Activated T-cell treated with anti-CD3 and anti-CD28 coated beads, Interleukin-2, amount 50 U/mL, for 4 hours (primary cell): Measurements from ENCODE around the gene SUMF1. TPM values are rescaled to one million over a fixed set of nuclear protein-coding genes. Genes with fewer than 3 reads are reported as not detected.

ENCODE experiments used
- ATAC-seq, 2 donors: fragments of 200-7000 bp; cut with Tn5 transposase; one replicate each; pipeline ENCODE4 v1.10.0; 2021
- DNase-seq: peaks from one replicate; pipeline ENCODE4 v3.0.0-alpha.2; 2020
- H3K27me3 Mint-ChIP-seq: one replicate; pipeline ENCODE4 v1.8.0; 2021; ENCODE audit warnings: low read depth, mixed read lengths
- H3K36me3 Mint-ChIP-seq: one replicate; pipeline ENCODE4 v1.8.0; 2022; ENCODE audit warnings: mixed read lengths; ENCODE audit not compliant: insufficient read depth
- H3K4me1 Mint-ChIP-seq: one replicate; pipeline ENCODE4 v1.8.0; 2021; ENCODE audit warnings: low read depth, mixed read lengths
- H3K4me3 Mint-ChIP-seq: one replicate; pipeline ENCODE4 v1.8.0; 2021; ENCODE audit warnings: mild to moderate bottlenecking, moderate library complexity, mixed read lengths
- H3K9me3 Mint-ChIP-seq: one replicate; pipeline ENCODE4 v1.8.0; 2021; ENCODE audit warnings: mixed read lengths
- total RNA-seq, 3 donors: library from RNA; stranded (reverse); gene quantifications; one replicate each; pipeline ENCODE4 v1.2.1, GENCODE V29; 2021

The SUMF1 gene
- total RNA-seq, result 10 to 100 TPM in 1 of 3 donors, 1 to 10 TPM in 2; 7.5 to 10.4 (median 9.4) TPM

DNA sequence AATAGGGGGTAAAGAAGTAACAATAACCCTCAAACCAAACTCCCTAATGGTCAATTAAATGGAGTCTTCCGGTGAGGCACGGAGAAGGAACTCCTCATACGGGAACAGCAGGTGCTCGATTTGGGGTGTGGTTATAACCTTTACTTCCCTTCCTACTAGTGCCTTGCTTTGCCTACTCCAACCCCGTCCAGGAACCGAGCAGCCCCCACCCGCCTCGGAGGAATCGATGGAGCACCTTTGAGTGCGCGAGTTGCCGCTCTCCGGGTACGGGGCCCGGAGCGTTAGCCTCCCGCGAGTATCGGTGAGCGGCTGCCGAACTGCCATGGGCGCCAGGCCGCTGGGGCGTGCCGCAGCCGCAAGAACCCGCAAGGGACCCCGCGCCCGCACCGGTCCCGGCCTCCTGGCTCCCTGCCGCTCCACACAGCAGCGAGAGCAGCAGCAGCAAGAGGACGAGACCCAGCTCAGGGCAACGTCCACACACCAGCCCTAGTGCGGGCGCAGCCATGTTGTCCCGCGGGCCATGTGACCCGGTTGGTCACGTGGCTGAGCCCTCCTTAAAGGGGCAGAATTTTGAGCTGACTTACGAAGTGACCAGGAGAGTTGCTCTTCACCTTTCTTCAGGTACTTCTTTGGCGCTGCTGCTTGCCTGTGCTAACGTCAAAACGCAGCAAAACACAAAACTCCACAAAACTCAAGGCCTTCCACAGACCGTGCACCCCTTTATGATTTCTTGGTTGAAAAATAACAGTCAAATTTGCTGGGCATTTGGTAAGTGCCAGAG, at the start of gene SUMF1:
Gene SUMF1, minus strand, starts transcription at position 529 of the 781 bp plus-strand sequence. Its CDS starts 24 bp downstream, at position 505.
- Mint-ChIP-seq H3K4me1 (peaks cover 13% of the 10 kb centered on the region), H3K36me3 (no peaks in the 10 kb centered on the region), H3K9me3 (no peaks in the 10 kb centered on the region), H3K27me3 (no peaks in the 10 kb centered on the region), H3K4me3 (peak within 1 kb of the TSS; percentile 95)
- ATAC-seq (peak; percentile 98 to 99), DNase-seq (peak; percentile 64)

DNA sequence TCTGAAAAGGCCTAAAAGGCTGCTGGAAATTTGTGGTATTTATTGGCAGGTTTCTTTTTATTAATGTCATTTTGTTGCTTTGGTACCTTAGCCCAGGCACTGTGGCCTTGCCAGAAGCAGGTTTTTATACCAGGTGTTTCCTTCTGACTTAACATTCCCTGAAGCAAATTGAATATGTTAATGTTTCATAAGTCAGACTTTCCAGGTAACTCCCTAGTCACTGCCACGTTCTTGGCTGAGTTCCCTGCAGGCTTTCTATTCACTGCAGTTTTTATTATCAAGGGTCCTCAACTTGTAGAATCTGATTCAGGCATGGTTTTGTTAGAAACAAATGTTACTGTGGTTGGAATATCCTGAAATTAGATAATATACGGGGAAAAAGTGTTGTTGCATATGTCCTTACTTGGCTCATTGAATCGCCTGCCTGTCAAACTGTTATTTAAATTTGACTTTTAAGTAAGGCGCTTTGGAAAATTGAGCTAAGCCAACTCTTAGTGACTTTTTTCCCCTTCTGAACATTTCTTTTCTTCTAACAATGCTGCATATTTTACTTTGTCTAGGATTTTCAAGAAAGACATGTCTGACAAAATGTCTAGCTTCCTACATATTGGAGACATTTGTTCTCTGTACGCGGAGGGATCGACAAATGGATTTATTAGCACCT, 49.0 kb upstream of the SUMF1 start:
- Mint-ChIP-seq H3K36me3 (peaks cover 25% of the 10 kb centered on the region), H3K4me1 (peaks cover 49% of the 10 kb centered on the region)

DNA sequence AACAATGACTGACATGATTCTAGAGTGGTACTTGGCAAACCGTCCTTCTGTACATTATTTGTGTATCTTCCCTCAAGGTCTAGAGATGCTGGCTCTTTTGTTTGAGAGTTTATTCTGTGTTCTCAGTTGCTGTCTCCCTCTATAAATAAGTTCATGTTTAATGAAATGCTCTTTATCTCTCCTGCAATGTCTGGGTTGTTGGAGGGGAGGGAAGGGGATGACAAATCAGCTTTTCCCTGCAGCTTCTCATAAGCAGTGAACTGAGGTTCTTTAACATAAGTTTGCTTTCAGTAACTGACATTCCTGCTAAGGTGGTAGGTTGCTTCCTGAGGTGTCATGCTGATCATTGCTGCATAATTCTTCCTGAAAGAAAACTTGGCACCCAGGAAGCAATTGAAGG, 47.8 kb upstream of the SUMF1 start:
- no peak overlapping the region for H3K4me3 Mint-ChIP-seq
- peaks cover 28% of the 10 kb centered on the region for H3K36me3 Mint-ChIP-seq
- peaks cover 48% of the 10 kb centered on the region for H3K4me1 Mint-ChIP-seq
- no peaks in the 10 kb centered on the region for H3K27me3 Mint-ChIP-seq
- DNase-seq, result no peak
- no peaks in the 10 kb centered on the region for H3K9me3 Mint-ChIP-seq
- no peak for ATAC-seq

More for the DNA sequence above, 49.0 kb upstream of the SUMF1 start:
- H3K9me3 Mint-ChIP-seq, result no peaks in the 10 kb centered on the region
- no peak overlapping the region for H3K4me3 Mint-ChIP-seq
- no peak for DNase-seq
- no peak for ATAC-seq
- H3K27me3 Mint-ChIP-seq, result no peaks in the 10 kb centered on the region

DNA sequence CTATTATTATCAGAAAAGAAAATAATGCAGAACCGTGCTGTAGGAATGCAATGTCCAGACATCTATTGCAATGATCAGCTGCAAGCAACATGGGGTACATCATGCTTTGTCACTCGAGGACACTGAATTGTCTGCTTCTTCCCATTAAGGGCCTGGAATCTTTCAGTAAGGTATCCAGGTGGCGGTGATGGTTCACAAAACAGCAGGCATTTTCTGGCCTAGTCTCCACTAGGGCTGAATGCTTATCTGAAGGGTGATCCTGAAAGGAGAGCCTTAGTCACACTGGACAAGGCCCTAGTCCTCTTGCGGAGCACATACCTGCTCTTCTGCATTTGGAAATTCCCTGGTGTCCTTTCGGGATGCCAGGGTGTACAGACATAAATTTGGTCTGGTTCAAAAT, 47.3 kb upstream of the SUMF1 start:
- Mint-ChIP-seq H3K4me1 (peaks cover 42% of the 10 kb centered on the region), H3K27me3 (no peaks in the 10 kb centered on the region), H3K9me3 (no peaks in the 10 kb centered on the region), H3K36me3 (peaks cover 29% of the 10 kb centered on the region), H3K4me3 (no peak overlapping the region)
- ATAC-seq, result no peak
- no peak for DNase-seq

DNA sequence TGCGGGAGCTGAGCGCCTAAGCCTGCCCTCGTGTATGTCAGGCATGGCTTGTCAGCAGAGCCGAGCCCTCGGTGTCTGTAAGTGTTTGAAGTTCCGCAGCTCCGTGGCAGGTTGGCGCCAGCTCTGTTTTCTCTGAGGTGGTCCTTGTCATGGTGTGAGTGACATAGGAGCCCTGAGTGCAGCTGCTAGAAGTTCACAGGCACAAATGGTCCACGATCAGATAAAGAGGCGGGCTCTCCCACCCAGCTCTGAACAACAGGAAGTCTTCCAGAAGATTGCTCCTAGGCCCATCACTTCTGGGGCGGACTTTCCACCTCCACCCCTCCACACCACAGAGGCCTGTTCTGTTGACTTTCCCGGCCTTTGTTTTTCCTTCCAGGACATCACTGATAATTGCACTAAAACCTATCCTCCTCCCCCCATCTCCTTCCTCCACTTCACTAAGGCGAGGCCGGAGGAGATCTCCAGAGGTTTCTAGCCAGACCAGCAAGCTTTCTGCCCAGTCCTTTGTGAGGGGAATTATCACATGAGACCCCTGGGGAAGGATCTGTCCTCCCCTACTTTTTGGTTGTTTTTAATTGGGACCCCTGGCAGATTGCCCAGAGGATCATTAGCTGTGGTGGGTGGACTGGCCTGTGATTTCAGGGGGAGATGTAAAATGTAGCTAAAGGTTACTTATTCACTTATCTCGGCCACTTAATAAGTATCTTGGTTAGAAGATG, 46.0 kb upstream of the SUMF1 start:
- DNase-seq (no peak), ATAC-seq (no peak)
- H3K4me1 Mint-ChIP-seq, result peaks cover 37% of the 10 kb centered on the region

DNA sequence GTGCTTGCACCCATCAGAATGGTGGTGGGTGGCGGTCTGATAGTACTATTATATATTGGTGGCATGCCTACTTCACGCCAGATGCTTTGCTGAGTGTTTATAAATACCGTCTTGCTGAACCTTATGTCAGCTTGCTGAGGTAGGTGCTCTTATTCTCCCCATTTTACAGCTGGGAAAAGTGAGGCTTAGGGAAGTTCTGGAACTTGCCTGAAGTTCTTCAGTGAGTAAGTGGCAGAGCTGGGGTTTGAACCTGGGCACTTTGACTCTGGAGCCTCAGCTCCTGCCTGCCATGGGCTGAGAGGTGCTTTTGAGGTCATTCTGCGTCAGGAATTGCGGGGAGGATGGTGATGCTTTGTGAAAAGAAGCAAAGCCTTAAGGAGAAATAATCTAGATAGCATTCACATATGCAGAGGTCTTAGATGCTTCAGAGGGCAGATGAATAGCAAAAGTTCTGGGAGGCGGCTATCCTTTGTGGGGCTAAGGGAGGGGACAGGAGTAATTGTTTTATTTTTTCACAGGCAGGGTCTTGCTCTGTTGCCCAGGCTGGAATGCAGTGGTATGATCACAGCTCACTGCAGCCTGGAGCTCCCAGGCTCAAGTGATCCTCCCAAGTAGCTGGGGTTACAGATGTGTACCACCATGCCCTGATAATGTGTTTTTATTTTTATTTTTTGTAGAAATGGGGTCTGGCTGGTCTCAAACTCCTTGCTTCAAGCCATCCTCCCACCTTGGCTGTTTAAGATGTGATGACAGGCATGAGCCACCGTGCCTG, 44.6 kb upstream of the SUMF1 start:
- Mint-ChIP-seq H3K36me3 (peaks cover 24% of the 10 kb centered on the region), H3K4me1 (peaks cover 37% of the 10 kb centered on the region), H3K9me3 (no peaks in the 10 kb centered on the region), H3K4me3 (no peak overlapping the region), H3K27me3 (no peaks in the 10 kb centered on the region)
- ATAC-seq (no peak), DNase-seq (no peak)

More for the DNA sequence above, 46.0 kb upstream of the SUMF1 start:
- H3K27me3 Mint-ChIP-seq, result no peaks in the 10 kb centered on the region
- H3K9me3 Mint-ChIP-seq, result no peaks in the 10 kb centered on the region
- no peak overlapping the region for H3K4me3 Mint-ChIP-seq
- H3K36me3 Mint-ChIP-seq, result peaks cover 31% of the 10 kb centered on the region

DNA sequence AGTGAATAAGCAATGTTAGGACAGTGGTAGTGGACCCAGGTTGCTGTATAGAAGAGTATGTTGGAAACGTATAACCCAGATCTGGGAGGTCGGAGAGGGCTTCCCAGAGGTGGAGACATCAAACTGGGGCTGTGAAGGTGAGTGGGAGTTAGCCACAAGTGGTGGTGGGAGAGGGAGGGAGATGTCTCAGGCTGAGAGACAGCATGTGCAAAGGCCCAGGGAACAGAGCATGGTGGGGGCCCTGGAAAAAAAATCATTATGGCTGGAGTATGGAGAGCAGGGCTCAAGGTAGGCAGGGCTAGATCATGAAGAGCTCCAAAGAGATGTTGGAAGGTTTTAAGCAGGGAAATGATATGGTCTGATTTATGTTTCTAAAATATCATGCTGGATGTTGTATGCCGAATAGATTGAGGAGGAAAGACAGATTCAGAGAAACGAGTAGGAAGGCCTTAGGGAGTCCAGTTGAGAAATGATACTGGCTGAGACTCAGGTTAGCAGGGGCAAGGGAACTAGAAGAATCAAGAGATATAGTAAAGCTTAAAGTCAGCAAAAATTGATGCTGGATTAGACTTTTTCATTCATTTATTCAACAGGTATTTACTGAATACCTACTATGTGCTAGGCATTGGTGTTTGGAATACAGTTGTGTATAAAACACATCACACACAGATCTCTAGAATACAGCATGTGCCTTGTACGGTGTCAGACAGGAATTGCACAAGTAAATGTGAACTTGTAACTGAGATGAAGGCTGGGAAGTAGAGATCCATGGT, 43.1 kb upstream of the SUMF1 start:
- Mint-ChIP-seq H3K4me3 (no peak overlapping the region), H3K4me1 (peaks cover 42% of the 10 kb centered on the region)

DNA sequence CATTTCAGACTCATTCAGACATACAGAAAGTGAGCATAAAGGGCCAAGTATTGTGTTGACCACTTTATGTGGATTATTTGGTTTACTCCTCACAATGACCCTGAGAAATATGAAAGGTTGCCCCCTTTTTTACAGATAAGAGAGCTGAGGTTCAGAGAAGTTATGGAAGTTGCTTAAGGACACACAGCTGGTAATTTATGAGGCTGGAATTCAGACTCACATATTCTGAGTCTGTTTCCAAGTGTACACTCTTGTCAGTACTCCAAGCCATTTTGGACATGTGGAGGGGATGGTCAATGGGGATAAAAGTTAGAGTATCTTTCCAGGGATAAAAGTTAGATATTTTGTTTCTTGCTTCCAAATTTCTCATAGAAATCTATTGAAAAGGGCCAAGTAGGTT, 42.0 kb upstream of the SUMF1 start:
- ATAC-seq, result no peak
- peaks cover 26% of the 10 kb centered on the region for H3K36me3 Mint-ChIP-seq

More for the DNA sequence above, 43.1 kb upstream of the SUMF1 start:
- Mint-ChIP-seq H3K27me3 (no peaks in the 10 kb centered on the region), H3K9me3 (no peaks in the 10 kb centered on the region), H3K36me3 (peaks cover 26% of the 10 kb centered on the region)
- DNase-seq, result no peak
- no peak for ATAC-seq

DNA sequence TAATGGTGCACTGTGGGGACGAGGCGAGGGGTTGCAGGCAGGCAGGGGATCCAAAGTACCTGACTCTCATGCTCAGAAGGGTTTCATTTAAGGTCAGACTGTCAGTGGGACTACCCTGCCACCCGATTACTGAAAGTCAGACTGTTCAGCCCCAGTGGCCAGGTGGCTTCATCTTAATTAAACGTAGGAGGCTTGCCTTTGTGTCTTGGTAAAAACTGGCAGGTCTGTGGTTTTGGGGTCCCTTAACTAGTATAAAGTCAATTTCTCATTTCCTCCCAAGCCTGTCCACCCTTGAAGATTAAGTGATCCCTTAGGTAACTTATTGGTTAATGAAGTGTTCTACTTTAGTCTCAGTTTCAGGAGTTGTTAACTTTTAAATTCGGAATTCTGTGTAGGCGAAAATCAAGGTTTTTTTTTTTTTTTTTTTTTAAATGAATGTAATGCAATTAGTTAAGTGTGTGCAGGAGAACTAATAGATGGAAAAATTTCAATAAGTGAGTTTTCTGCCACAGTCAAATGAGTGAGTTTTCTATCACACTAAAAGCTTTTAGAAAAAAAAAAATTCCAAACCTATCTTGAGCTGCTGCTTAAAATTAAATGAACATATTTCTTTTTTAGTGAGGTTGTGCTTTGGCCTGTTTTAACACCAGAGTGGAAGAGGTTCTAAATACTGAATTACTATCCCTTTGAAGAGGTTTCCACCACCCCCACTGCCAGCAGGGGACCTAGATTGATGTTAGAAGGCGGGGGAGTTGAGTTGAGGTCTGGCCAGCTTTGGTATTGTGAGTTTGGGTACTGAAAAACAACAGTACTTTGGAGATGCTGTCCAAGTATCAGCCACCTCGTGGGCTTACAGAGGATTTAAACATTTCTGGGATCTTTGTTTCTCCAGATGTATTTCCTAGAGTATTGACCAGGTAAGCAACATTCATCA, 41.2 kb upstream of the SUMF1 start:
- H3K27me3 Mint-ChIP-seq, result no peaks in the 10 kb centered on the region
- DNase-seq (no peak), ATAC-seq (no peak)
- H3K4me3 Mint-ChIP-seq, result no peak overlapping the region
- H3K9me3 Mint-ChIP-seq, result no peaks in the 10 kb centered on the region
- H3K36me3 Mint-ChIP-seq, result peaks cover 23% of the 10 kb centered on the region
- peaks cover 49% of the 10 kb centered on the region for H3K4me1 Mint-ChIP-seq

More for the DNA sequence above, 42.0 kb upstream of the SUMF1 start:
- H3K4me3 Mint-ChIP-seq, result no peak overlapping the region
- no peaks in the 10 kb centered on the region for H3K27me3 Mint-ChIP-seq
- peaks cover 45% of the 10 kb centered on the region for H3K4me1 Mint-ChIP-seq
- no peak for DNase-seq
- no peaks in the 10 kb centered on the region for H3K9me3 Mint-ChIP-seq

DNA sequence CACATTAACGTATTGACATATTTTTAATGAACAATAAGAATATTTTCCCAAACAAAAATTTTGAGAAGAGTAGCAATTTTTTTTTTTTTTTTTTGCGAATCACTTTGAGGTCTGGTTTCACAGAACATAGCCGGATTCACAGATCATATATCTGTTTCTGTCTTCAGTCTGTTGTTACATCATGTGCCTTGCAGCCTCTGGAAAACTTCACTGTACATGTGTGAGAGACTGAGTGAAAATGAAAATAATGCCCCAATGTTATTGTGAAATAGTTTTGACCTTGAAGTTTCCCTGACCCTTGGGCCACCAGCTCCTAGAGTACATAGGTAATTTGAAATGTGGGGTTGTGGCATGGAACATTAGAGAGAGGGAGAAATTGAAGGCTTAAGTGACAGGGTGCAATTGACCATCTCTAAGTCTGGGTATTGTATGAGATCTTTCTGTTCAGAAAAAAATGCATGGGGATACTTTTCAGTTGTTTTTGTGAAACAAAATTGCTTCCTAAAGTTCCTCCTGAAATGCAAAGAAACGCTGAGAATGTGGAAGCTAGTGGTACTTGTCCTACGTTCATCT, 40.0 kb upstream of the SUMF1 start:
- H3K27me3 Mint-ChIP-seq, result no peaks in the 10 kb centered on the region
- H3K4me3 Mint-ChIP-seq, result no peak overlapping the region
- no peak for DNase-seq
- ATAC-seq, result no peak
- H3K36me3 Mint-ChIP-seq, result peaks cover 21% of the 10 kb centered on the region
- no peaks in the 10 kb centered on the region for H3K9me3 Mint-ChIP-seq
- peaks cover 50% of the 10 kb centered on the region for H3K4me1 Mint-ChIP-seq

DNA sequence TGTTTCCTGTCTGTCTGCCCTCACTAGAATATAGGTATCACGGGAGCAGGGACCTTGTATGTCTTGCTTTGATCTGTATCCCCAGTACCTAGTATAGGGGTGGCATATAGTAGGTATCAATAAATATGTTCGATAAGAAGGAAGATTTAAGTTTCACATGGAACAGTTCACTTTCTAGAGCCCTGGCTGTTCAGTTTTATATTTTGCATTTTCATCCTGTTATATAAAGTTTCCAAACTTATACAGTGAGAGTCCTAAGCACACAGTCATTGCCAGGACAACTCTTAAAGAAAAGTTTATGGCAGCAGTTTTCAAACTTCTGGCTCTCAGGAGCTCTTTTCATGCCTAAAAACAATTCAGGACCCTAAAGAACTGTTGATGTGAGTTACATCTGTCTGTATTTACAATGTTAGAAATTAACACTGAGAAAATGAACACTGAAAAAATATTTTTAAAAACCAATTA, 39.5 kb upstream of the SUMF1 start:
- Mint-ChIP-seq H3K9me3 (no peaks in the 10 kb centered on the region), H3K4me3 (peak overlapping the region; percentile 3), H3K4me1 (peaks cover 48% of the 10 kb centered on the region), H3K27me3 (no peaks in the 10 kb centered on the region), H3K36me3 (peaks cover 21% of the 10 kb centered on the region)
- no peak for ATAC-seq
- DNase-seq, result no peak
